Right cardiac atrium (tissue), 5 donors: ENCODE data around the gene HNRNPAB. TPM values are rescaled to one million over a fixed set of nuclear protein-coding genes. Genes with fewer than 3 reads are reported as not detected.
"Not testable (repeated sequence)": the region's sequence is repeated elsewhere in the genome, so short reads cannot be mapped to it uniquely, and the experiment has no call there.

ENCODE experiments used
- ATAC-seq, 2 donors: fragments of 200-7000 bp; cut with Tn5 transposase; one replicate each; pipeline versions ENCODE4 v1.8.0 to v1.9.1; 2020; ENCODE audit warnings: moderate library complexity in 2 of 2, mild to moderate bottlenecking in 1 of 2
- DNase-seq, 3 donors: peaks; one replicate each; pipeline ENCODE4 v3.0.0-alpha.2; 2020
- H3K27ac ChIP-seq: one replicate; pipeline ENCODE4 v1.5.1; 2013; ENCODE audit warnings: mild to moderate bottlenecking, low read length, control low read depth, moderate library complexity
- H3K27me3 ChIP-seq: one replicate; pipeline ENCODE4 v1.6.1; 2013; ENCODE audit not compliant: control insufficient read depth, insufficient read depth
- H3K4me1 ChIP-seq: one replicate; pipeline ENCODE4 v1.6.1; 2013; ENCODE audit warnings: low read length; ENCODE audit not compliant: control insufficient read depth, insufficient read depth
- H3K4me3 ChIP-seq: one replicate; pipeline ENCODE4 v1.5.1; 2013; ENCODE audit warnings: low read length, control low read depth
- H3K9me3 ChIP-seq: one replicate; pipeline ENCODE4 v1.6.1; 2013; ENCODE audit warnings: low read length; ENCODE audit not compliant: control insufficient read depth
- whole genome bisulfite sequencing: extraction: QIAGEN DNeasy Blood & Tissue Kit; methylation state at CpG from one replicate; pipeline ENCODE4 v1.1.7; 2013; 5-methylcytosine and 5-hydroxymethylcytosine counted together
- intact Hi-C, 4 donors: fragments of 100-400 bp; cut with DNase I; formaldehyde crosslinking; loops; one replicate each; pipeline versions ENCODE4 v1.11.0 to v1.14.0; 2022 to 2023
- polyA plus RNA-seq: library from polyadenylated mRNA; stranded (reverse); fragments of 200-250 nt; gene quantifications from one replicate; pipeline ENCODE4 v1.2.3, GENCODE V29; 2013
- total RNA-seq, 4 donors: library from RNA; stranded (reverse); fragmentation: NEBNext Ultra II Directional; extraction: Animal tissue kit (Norgen Biotek cat#: 25700); gene quantifications; one replicate each; pipeline ENCODE4 v1.2.1, GENCODE V29; 2021
- donor health status: healthy with polysubstance abuse.
- donor health status: DM: no; HTN: yes; CAD: no.
- donor health status: DM: no; HTN: no; CAD: no.
- donor health status: DM: no; HTN: yes; CAD: no; lungs with severe emphysema.
- donor health status: DM: yes; HTN: yes; CAD: no.

HNRNPAB gene
- total and polyA plus RNA-seq, 5 donors: 75.3 to 125 (median 88.2) TPM

- 80% methylated on average over 5 of the region's 5 CpGs for WGBS
- no peak overlapping the region for H3K27ac ChIP-seq
- peak in 1 of 3 donors; percentile 2 for DNase-seq
- no peaks in the 10 kb centered on the region for H3K4me1 ChIP-seq
- no peaks in the 10 kb centered on the region for H3K27me3 ChIP-seq
- no peaks in the 10 kb centered on the region for H3K9me3 ChIP-seq
- H3K4me3 ChIP-seq: no peak overlapping the region
- ATAC-seq: no peak
- intact Hi-C loops: no loop called here
Measured at GRCh38 chr5:178223196-178223773, 19.0 kb downstream of the HNRNPAB start.

- H3K27me3 ChIP-seq: no peaks in the 10 kb centered on the region
- WGBS: 47% methylated on average over 13 of the region's 13 CpGs
- peak in 1 of 3 donors; percentile 9 for DNase-seq
- no peak overlapping the region for H3K27ac ChIP-seq
- intact Hi-C loops: no loop called here
- H3K4me1 ChIP-seq: no peaks in the 10 kb centered on the region
- H3K9me3 ChIP-seq: no peaks in the 10 kb centered on the region
- H3K4me3 ChIP-seq: no peak overlapping the region
- ATAC-seq: peak; percentile 17
Measured at GRCh38 chr5:178223828-178224335, 19.5 kb downstream of the HNRNPAB start.

- peak in 1 of 3 donors; percentile 15 for DNase-seq
- intact Hi-C loops: no loop called here
Measured at GRCh38 chr5:178224403-178224802, 20.1 kb downstream of the HNRNPAB start.

GRCh38 chr5:178225174-178225573 lies 20.8 kb downstream of the HNRNPAB start:
- peak in 1 of 3 donors; percentile 8 for DNase-seq
- H3K27me3 ChIP-seq: no peaks in the 10 kb centered on the region
- 88% methylated on average over 6 of the region's 6 CpGs for WGBS
- no peaks in the 10 kb centered on the region for H3K4me1 ChIP-seq
- H3K27ac ChIP-seq: no peak overlapping the region
- H3K4me3 ChIP-seq: no peak overlapping the region
- intact Hi-C loops: no loop called here
- H3K9me3 ChIP-seq: no peaks in the 10 kb centered on the region
- no peak for ATAC-seq

More at GRCh38 chr5:178224403-178224802, 20.1 kb downstream of the HNRNPAB start:
- no peak overlapping the region for H3K27ac ChIP-seq
- H3K4me3 ChIP-seq: no peak overlapping the region
- H3K4me1 ChIP-seq: no peaks in the 10 kb centered on the region
- no peaks in the 10 kb centered on the region for H3K27me3 ChIP-seq
- ATAC-seq: peak; percentile 3 to 7
- 87% methylated on average over 17 of the region's 17 CpGs for WGBS
- H3K9me3 ChIP-seq: no peaks in the 10 kb centered on the region

GRCh38 chr5:178227138-178227659 lies 22.9 kb downstream of the HNRNPAB start:
- Histone ChIP-seq H3K9me3 (no peaks in the 10 kb centered on the region), H3K27ac (no peak overlapping the region), H3K4me1 (peaks cover 8% of the 10 kb centered on the region), H3K4me3 (no peak overlapping the region), H3K27me3 (no peaks in the 10 kb centered on the region)
- intact Hi-C loops: no loop called here
- WGBS: 99% methylated on average over 4 of the region's 4 CpGs
- DNase-seq: peak in 1 of 3 donors; percentile 5
- no peak for ATAC-seq

GRCh38 chr5:178227929-178228328 lies 23.6 kb downstream of the HNRNPAB start:
- H3K9me3 ChIP-seq: no peaks in the 10 kb centered on the region
- peaks cover 8% of the 10 kb centered on the region for H3K4me1 ChIP-seq
- no peaks in the 10 kb centered on the region for H3K27me3 ChIP-seq
- DNase-seq: peak in 1 of 3 donors; percentile 3
- H3K27ac ChIP-seq: no peak overlapping the region
- H3K4me3 ChIP-seq: no peak overlapping the region
- 95% methylated on average over 3 of the region's 3 CpGs for WGBS
- intact Hi-C loops: no loop called here
- no peak for ATAC-seq

- intact Hi-C loops: no loop called here
- H3K27me3 ChIP-seq: no peaks in the 10 kb centered on the region
- no peak overlapping the region for H3K27ac ChIP-seq
- no peak overlapping the region for H3K4me3 ChIP-seq
- WGBS: 91% methylated on average over 11 of the region's 11 CpGs
- DNase-seq (no peak), ATAC-seq (no peak)
- H3K9me3 ChIP-seq: no peaks in the 10 kb centered on the region
- H3K4me1 ChIP-seq: peaks cover 8% of the 10 kb centered on the region
Measured at GRCh38 chr5:178228609-178229008, 24.3 kb downstream of the HNRNPAB start.

GRCh38 chr5:178229111-178229510 lies 24.8 kb downstream of the HNRNPAB start:
- peak in 1 of 3 donors; percentile 7 for DNase-seq
- intact Hi-C loops, H3K4me3 ChIP-seq, H3K27ac ChIP-seq, H3K4me1 ChIP-seq, ATAC-seq, H3K27me3 ChIP-seq, H3K9me3 ChIP-seq: not testable (repeated sequence)
- WGBS: 96% methylated on average over 13 of the region's 13 CpGs

GRCh38 chr5:178229861-178230260 lies 25.5 kb downstream of the HNRNPAB start:
- Histone ChIP-seq H3K4me1 (peaks cover 8% of the 10 kb centered on the region), H3K27me3 (no peaks in the 10 kb centered on the region), H3K4me3 (no peak overlapping the region), H3K9me3 (no peaks in the 10 kb centered on the region), H3K27ac (no peak overlapping the region)
- peak in 1 of 3 donors; percentile 14 for DNase-seq
- no peak for ATAC-seq
- 93% methylated on average over 10 of the region's 10 CpGs for WGBS
- intact Hi-C loops: no loop called here

GRCh38 chr5:178230879-178231538 lies 26.7 kb downstream of the HNRNPAB start:
- no peaks in the 10 kb centered on the region for H3K9me3 ChIP-seq
- peaks cover 8% of the 10 kb centered on the region for H3K4me1 ChIP-seq
- H3K27me3 ChIP-seq: no peaks in the 10 kb centered on the region
- WGBS: 64% methylated on average over 9 of the region's 9 CpGs
- peak in 1 of 2 donors; percentile 15 for ATAC-seq
- peak overlapping the region; percentile 70 for H3K4me3 ChIP-seq
- peak; percentile 75 to 79 (median 75) for DNase-seq
- H3K27ac ChIP-seq: peak overlapping the region; percentile 21
- intact Hi-C loops: no loop called here

GRCh38 chr5:178231539-178232123 lies 27.3 kb downstream of the HNRNPAB start:
- Histone ChIP-seq H3K4me3 (peak overlapping the region; percentile 70), H3K9me3 (no peaks in the 10 kb centered on the region), H3K4me1 (peaks cover 8% of the 10 kb centered on the region), H3K27ac (peak overlapping the region; percentile 76), H3K27me3 (no peaks in the 10 kb centered on the region)
- DNase-seq: no peak
- intact Hi-C loops: no loop called here
- ATAC-seq: peak in 1 of 2 donors; percentile 2
- 25% methylated on average over 21 of the region's 21 CpGs for WGBS
